GM21423 (cell line): ENCODE results near the gene FCN3.

ENCODE experiments used
- ATAC-seq: cut with Tn5 transposase; IDR thresholded peaks from one replicate; pipeline ENCODE4 v1.9.1; 2021; ENCODE audit warnings: mild to moderate bottlenecking, moderate library complexity; ENCODE audit not compliant: unreplicated experiment

The FCN3 gene

DNA sequence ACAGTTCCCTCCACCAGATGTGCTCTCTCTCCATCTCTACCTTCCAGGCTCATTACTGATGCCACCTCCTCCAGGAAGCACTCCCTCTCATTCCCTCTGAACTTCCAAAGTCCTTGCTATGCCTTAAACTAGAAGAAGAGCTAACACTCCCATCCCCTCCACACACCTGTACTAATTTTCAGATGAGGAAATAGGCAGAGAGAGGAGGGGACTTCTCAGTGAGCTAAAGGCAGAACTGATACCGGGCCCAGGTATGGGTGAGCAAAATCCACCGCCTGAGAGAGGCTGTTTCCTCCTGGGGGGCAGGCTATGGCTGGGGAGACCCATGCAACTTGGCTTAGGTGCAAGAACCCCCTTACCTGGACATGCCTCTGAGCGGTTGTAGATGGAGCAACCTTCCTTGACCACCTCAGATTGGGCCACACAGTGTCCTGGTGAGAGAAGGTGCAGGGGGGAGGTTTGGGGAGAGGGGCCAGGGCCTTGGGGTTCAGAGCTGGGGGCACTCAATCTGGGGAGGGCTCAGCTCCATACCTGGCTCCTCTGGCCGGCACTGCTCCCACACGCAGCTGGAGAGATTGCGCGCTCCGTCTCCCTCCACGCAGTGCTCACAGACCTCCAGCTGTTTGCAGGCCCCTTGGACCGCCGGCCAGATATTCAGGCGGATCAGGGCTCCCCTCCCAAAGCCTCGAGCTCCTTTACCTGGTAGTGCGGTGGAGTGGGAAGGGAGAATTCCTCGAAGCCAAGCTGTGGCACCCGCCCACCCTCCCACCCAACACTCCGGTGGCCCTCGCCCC lies 7.5 kb upstream of the FCN3 start:
- ATAC-seq, result no peak

DNA sequence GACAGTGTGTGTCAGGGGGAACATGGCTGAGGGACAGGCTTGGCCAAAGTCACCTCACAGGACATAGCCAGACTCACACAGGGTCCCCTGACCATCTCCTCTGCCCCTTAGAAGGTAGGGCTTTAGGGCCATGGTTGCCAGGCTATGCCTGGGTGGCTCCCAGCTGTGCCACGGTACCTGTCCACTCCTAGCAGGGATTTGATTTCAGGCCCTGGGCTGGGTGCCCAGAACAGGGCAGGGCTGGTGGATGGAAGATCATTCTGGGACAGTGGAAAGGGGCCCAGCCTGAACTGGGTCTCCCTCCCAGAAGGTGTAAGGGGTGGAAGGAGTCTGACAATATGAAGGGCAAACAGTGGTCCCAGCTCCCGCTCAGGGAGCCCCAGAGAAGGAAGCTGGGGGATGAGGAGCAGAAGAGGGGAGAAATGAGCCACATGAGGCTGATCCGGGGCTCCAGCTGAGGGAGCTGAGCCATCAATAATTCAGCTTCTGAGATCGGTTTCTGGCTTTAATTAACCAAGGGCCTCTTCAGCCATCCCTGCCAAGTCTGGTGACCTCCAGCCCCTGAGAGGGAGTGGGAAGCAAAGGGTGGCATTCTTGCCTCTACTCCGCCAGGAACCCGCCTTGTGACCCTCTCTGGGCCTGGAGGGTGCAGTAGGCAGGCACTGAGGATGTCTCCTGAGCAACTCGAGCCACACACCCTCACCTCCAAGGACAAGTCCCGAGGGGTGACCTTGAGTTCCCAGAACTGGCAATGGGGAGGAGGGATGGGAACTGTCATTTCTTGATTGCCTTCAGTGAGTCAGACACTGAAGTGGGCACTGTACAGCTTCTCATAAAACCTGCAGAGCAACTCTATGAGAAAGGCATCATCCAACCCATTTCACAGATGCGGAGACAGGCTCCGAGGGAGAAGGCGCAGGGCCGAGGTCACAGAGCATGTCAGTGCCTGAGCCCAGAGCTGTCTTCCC lies 6.4 kb upstream of the FCN3 start:
- no peak for ATAC-seq

DNA sequence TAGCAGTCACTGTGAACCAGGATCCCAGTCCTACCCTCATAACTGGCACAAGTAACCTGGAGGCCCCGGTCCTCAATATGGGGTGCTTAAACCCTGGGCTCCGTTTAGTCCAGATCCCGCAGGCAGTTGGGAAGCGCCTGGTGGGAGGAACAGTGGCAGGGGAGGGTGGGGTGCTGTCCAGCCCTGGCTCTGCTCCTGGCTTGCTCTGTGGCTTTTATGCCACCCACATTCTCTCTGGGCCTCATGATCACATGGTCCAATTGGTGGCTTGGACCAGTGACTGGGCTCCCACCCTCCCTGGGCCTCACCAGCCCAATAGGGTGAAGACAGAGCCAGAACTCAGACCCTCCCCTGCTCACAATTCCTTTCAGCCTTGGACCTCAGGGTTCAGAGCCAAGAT lies 5.6 kb upstream of the FCN3 start:
- ATAC-seq, result no peak

DNA sequence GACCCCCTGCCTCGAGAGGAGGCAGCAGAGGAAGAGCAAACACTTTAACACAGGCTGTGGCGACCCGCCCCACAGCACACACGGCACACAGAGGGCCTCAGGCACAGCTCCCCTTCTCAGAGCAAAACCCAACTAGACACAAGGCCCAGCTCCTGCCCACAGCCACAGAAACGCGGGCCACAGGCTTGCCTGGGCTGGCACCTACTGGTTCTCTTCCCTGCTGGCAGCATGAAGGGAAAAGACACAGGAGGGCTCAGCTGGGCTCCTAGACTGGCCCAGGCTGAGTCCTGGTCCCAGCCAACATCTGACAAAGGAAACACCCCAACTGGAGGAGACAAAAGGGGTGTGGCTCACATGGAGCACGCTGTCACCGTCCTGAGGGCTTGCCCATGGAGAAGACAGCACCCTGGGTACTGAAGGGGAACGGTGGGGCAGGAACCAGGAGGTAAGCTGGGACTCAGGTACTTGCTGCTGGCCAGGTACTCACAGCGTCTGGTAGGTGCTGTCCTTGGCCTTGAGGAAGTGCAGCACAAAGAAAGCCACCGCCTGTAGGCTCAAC lies 5.0 kb upstream of the FCN3 start:
- ATAC-seq, result no peak

DNA sequence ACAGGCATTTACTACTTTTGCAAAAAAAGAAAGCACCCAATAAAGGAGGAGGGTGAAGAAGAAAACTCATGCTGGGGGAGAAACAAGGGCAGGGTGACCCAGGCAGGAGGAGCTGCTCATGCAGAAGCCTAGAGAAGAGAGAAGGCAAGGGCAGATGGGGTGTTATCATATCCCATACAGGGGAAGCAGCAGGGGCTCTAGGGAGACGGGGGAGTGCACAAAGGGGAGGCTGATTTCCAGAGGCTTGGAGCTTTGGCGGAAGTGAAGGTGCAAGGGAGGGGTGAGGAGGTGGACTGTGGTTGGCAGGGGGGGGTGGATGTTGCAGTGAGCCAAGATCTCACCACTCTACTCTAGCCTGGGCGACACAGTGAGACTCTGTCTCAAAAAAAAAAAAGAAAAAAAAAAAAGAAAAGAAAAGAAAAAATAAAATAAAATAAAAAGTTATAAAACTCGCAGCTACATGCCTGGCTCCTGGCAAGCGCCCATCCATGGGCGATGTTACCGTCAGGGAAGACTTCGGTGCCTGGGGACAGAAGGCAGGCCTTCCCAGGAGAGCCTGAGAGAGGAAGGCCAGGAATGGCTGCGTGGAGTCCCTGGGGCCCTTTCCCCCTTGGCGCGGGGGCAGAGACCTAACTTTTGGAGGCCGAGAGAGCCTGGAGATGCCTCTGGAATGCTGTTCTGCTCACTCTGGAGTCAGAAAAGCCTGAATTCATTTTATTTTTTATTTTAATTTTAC lies 3.3 kb upstream of the FCN3 start:
- ATAC-seq, result no peak

DNA sequence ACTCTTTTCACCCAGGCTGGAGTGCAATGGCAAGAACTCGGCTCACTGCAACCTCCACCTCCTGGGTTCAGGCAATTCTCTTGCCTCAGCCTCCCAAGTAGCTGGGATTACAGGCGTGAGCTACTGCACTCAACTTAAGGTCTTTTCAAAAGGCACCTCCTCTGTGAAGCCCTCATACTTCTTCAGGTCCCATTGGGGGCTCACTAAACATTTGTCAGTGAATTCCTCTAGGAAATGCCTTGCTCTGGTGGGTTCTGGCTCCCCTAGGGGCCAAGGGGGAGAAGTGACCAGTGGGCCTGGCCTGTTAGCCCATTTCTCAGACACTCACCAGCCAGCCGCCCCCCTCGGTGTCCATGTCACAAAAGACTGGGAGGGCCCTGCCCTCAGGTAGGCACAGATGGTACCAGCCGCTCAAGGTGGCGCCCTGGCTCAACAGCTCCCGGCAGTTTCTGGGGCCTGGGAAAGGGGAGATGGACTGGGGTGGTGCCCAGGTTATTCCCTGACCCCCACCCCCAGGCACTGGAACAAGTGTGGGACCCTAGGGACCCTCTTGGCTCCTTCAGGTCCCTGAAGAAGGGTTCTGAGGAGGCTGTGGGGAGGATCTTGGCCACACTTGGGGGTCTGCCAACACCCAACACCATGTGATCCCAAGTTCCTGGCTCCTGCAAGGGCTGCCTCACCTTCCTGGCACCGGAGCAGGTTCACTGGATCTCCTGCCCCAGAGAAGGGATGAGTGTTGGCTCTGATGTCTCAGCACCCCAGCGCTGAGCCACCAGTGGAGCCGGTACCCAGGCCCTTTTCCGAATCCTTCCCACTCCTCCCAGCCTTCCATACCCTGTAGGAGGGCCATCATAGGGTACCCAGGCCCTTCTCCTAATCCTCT lies 1.6 kb downstream of the FCN3 start:
- ATAC-seq, result no peak

DNA sequence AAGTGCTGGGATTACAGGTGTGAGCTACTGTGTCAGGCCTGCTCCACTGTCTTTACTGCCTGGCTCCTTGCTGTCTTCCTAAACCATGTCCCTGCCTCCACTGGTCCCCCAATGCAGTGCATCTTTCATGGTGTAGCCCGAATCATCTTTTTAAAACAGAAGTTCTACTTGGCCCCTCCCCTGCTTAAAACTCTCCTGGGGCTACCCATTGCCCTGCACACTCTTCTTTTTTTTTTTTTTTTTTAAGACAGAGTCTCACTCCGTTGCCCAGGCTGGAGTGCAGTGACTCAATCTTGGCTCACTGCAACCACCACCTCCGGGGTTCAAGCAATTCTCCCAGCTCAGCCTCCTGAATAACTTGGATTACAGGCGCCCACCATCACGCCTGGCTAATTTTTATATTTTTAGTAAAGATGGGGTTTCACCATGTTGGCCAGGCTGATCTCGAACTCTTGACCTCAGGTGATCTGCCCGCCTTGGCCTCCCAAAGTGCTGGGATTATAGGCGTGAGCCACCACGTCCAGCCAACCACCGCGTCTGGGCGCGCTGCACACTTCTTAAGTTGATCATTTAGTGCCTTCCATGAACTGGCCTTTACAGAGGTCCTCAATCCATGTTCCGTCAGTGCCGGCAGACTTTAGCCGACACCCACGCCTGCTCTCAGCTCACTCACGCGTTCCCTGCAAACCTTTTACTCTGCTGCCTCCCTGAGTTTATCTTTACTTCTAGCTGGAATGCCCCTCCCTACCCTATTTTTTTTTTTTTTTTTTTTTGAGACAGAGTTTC lies 2.4 kb downstream of the FCN3 start:
- ATAC-seq, result no peak

DNA sequence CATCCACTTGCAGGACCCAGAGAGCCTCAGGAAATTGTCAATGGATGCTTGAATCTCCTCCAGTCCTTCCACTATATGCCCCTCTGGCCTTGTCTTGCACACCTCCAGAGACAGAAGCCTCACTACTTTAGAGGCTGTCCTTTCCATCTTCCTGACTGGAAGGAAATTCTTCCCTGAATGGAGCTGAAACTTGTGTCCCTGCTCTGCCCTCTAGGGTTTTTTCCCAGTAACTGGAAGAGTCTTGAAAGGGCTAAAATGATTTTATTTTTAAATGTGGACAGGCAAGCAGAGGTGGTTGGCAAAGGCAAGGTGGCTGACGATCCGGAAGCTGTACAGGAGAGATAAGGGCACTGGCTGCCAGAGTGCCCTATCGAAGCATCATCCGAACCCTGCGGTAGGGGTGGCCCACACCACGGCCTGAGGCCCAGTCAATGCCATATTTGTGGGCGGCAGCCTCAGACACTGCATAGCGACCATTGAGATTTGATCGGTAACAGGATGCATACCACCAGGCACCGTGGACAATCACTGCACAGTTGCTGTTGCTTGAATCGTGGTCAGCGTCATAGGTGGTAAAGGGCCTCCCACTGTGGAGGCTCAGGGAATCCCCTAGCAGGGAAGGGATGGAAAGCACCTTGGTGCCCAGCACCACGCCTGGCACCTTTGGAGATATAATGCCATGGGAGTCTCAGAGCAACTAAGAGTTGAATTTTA lies 5.6 kb downstream of the FCN3 start:
- no peak for ATAC-seq

DNA sequence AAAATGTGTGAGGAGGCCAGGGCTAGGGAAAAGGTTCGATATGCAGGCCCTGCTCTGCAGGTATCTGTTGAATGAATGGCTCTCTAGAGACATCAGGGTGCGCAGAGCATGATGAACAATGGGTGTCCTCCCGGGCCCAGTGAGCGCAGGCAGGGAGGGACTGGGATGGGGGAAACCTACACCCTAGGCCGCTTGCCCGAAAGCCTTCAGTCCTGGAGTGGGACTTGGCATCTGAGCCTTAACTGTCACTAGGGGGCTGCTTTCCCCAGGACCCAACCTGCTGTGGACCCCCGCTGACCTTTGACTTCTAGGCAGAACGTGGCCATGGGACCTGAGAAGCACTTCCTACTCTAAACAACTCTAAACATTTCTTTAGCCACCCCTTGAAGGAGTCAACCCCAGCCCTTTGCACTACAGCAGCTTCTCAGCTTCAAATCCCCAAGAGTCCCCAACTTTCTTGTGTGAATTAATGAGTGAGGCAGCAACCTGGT lies 7.4 kb downstream of the FCN3 start:
- ATAC-seq, result no peak

DNA sequence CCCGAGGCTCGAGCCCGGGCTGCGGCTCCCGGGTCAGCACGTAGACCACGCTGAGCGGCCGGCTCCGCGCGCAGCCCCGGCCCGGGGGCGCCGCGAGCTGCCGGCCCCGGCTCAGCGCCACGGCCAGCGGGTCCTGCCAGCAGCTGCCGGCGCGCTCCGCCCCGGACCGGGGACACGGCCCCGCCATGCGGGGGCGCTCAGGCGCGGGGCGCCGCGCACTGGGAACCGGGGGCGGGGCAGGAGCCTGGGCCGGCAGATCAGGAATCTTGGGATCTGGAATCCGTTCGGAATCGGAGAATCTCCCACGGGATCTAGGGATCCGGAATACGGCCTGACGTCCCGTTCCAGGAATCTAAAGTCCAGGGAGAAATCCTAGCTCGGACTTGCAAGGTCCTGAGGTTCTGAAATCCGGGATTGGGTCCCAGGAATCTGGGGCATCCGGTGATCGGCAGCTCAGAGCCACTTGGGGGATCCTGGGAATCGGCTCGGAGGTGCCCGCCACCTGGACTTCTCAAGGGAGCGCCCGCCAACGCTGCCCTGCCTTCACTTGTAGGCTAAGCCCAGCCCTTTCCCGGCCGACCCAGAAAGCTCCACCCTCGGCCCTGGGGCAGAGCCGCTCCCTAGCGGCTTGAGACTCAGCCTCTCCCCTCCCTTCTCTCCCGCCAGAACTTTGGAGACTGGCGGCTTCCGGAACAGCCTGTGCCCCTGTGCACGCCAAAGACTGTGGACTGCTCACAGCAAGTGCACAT lies 8.0 kb downstream of the FCN3 start, which contains the start of gene MAP3K6:
Gene MAP3K6, minus strand, starts transcription at position 551 of the 749 bp plus-strand sequence. Its CDS starts 364 bp downstream, at position 187.
- ATAC-seq, result no peak

DNA sequence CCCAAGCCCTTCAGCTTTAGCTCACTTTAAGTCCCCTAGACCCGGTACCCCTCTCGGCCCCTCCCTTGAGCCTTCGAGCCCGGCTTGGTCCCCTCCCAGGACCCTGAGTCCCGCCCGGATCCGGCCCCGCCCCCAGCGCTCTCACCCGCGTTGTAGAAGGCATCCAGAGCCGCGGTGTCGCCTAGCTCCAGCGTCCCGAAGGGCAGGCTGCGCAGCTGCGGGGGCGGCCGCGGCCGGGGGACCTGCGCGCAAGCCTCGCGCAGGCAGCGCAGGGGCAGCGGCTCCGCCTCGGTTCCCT lies 8.6 kb downstream of the FCN3 start:
- ATAC-seq, result no peak

DNA sequence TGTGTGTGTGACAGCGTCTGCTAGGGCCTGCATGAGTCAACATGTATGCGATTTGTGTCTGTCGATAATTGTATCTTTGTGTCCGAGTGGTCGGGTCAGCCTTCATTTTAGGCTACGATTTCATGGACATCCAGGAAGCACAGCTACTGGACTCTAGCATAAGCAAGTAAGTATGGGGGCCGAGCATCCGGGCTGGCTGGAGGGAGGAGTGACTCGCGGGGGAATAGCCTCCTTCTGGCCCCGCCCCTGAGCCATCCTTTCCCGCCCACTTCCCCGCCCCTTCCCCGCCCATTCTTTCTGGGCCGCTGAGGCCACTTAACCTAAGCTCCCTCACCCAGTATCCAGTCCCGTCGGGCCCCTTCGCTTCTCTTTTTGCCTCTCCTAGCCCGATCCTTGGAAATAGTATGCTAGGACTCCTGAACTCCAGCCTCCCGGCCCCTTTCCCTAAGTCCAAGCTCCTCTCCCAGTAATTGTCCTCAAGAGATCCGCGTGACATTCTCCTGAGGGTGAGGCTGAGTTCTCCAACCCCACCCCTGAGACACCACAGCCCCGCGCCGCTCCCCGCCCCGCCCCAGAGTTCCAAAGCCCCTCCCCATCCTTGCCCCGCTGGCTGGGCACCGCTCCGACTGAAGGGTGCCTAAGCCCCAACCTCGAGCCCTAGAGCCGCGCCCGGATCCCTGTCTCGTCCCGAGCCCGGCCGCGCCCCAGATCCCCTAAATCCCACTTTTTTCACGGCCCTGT lies 9.1 kb downstream of the FCN3 start:
- no peak for ATAC-seq

DNA sequence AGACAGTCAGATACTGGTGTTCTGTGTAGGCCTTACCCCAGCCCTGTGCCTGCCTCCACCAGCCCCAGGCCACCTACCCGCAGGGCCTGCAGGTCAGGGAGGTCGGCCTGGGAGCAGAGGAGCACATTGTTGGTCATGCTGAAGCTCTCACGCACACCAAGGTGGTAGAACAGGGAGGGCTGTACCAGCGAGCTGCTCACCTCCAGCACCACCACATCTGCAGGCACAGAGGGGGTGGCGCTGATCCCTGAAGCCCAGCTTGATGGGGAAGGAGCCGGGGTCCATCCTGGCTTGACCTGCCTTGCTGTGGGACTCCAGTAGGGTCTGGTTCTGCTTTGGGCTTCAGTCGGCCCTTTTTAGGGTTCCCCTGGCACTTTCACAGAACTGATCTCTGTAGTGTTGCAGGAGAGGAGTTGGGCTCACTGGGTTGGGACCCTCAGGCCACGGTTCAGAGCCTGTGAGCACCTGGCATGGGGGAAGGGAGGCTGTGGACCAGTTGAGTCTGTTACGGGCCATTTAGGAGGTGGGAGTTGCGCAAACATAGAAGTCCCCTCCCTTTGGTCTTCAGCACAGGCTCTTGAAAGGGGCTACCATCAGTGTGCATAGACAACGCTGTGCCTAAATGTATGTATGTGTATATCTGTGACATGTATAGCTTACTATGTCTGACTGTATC lies 9.8 kb downstream of the FCN3 start:
- ATAC-seq, result no peak

DNA sequence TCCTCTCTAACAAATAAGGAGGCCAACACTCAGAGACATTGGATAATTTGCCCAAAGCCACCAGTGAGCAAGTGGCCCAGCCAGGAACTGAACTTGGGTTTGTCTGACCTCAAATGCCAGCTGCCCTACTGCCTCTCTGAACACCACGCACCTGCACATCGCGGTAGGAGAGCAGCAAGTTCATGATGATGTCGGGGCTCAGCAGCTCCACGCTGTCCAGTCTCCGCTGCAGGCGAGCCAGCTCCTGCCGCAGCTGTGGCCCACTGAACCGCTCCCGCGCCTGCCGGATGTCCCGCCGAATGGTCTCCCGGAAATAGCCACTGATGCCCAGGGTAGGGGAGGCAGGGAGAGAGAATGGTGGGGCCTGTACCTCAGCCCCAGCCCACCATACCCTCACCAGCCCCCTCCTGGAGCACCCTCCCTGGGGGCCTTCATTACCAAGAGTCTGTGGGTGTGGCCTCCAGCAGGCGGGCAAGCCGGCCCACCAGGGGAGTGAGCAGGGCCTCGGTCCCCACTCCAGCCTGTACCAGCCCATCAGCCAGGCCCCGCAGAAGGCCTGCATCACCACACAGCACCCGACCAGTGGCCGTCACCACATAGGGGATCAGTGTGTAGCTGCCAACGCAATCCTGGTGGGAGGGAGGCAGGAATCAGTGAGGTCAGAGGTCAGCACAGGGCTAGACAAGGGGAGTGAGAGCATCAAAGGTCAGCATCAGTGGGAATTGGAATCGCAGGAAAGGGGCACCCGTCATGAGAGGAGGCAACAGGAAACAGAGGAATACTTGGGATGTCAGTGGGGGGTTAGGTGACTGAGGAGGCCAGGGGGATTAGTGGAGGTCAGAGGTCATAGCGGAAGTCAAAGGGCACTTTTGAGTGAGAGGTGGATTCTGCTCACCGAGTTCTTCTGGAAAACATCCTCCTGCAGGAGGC lies 10.6 kb downstream of the FCN3 start:
- ATAC-seq, result no peak

DNA sequence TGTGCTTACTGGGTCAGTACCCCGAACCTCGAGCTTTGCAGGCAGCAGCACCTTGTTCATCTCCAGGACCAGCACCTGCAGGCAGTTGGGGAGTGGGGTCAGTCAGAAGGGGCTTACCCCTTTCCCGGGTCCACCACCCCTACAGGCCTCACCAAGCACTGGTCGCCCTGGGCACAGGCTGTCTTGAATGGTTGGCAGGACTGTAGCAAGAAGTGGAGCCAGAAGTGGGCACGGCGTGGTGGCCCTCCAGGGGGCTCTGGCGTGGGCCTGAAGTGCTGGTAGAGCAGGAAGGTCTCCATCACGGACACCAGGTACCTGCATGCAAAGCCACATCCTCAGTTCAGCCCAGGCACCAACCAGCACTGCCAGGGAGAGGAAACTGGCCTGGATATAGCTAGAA lies 13.1 kb downstream of the FCN3 start:
- no peak for ATAC-seq

DNA sequence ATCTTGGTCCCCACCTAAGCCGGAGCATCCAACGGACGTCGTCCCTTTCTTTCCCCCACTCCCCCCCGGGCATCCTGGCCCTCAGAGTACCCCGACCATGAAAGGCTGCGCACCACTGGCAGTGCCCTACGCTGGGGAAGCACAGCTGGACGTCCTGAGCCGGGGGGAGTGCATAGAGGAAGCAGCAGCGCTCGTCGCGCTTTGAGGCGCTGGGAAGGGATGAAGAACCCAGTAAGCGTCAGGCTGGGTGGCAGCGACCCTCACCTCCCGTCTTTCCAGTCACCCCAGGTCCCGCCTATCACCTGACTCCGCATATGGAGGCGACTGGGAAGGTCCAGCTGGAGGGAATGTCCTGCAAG lies 13.6 kb downstream of the FCN3 start:
- ATAC-seq, result no peak
